GM19455 (cell line): Measurements from ENCODE around the gene IFT122.
A peak's percentile ranks its signal among the peaks of the same experiment; 100 is the strongest.
"Not testable (repeated sequence)": the region's sequence is repeated elsewhere in the genome, so short reads cannot be mapped to it uniquely, and the experiment has no call there.

ENCODE experiments used
- ATAC-seq: cut with Tn5 transposase; IDR thresholded peaks from one replicate; pipeline ENCODE4 v1.9.1; 2021; ENCODE audit not compliant: unreplicated experiment

IFT122 gene

DNA sequence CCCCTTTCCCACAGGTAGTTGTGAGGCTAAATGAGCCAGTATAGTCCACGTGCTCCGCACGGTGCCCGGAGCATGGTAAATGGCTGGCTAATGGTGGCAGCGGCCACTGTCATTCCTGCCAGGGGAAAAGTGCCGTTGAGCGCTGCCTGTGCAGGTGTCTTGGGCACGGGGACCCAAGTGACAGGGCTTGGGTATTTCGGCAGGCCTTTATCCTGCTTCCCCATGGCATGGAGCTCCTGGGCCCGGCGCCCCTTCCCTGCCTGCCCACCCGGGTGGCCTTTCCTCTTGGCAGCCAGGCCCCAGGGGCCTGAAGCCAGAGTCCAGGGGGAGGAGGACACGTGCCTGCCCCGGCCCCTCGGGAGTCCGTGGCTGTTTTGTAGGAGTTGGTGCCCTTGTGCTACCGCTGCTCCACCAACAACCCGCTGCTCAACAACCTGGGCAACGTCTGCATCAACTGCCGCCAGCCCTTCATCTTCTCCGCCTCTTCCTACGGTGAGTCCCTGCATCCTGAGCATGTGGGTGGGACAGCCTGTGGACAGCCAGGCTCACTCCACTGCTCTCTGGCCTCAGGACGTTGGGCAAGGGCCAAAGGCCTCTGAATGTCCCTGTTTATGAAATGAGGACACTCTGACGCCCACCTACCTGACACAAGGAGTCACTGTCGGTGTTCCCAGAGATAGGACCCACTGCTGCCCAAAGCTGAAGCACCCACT, 75.2 kb downstream of the IFT122 start:
- ATAC-seq, result not testable (repeated sequence)

- not testable (repeated sequence) for ATAC-seq
These were observed 75.9 kb downstream of the IFT122 start for GRCh38 chr3:129515821-129516432.

DNA sequence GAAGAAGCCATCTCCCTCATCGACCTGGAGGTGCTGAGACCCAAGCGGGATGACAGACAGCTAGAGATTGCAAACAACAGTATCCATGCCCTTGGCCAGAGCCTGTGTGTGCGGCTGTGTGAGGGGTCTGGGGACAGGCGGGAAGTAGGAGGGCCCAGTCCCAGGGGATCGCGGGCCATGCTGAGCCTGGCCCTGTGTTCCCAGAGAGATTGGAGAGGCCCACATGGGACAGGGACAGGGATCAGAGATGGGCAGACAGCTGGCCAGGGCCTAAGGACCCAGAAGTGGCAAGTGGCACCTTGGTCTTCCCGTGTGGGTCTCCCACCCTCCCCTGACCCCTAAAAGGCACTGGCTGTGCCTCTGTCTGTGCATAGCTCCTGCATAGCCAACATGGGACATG, 77.5 kb downstream of the IFT122 start:
- no peak for ATAC-seq

GRCh38 chr3:129518038-129518561, 78.1 kb downstream of the IFT122 start:
- ATAC-seq, result no peak

- no peak for ATAC-seq
These were observed 78.6 kb downstream of the IFT122 start for GRCh38 chr3:129518581-129518980.

DNA sequence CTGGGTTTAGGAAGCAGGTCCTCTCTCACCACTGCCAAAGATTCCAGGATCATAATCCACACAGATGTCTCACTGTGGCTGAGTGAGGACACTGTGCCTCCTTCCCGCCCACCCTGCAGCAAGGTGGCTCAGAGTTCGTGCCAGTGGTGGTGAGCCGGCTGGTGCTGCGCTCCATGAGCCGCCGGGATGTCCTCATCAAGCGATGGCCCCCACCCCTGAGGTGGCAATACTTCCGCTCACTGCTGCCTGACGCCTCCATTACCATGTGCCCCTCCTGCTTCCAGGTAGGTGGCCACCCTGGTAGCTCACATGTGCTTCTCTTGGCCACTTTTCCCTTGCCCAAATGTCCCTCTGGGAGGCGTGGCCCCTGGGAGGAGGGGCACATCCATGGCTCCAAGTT, 79.4 kb downstream of the IFT122 start:
- ATAC-seq, result no peak

DNA sequence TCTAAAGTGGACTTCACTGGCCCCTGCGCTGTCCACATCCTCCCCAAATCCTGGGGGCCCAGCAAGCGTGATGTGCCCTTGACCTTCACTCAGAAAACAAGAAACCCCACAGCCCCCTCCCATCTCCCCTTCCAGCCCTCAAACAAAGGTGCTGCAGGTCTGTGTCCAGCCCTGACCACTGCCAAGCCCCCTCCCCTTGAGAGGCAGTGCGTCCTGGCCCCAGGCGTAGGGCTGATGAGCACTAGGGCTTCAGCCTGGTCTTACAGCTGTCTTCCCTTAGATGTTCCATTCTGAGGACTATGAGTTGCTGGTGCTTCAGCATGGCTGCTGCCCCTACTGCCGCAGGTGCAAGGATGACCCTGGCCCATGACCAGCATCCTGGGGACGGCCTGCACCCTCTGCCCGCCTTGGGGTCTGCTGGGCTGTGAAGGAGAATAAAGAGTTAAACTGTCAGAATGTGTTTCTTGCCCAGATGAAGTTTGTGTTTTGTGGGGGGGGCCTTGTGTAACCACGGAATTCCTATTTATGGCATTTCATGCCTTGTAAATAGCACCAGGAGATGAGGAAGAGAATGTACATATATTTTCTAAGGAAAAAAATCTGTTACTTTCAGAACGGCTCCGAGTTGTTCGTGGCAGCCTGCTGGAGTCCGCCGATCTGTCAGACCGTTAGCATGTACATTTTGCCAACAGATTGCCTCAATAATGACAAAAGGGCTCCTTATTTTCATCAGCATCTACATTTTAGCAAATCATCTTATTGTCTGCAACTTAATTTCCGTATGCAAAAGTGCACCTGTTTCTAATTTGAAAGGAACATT, 80.1 kb downstream of the IFT122 start:
- ATAC-seq, result no peak

DNA sequence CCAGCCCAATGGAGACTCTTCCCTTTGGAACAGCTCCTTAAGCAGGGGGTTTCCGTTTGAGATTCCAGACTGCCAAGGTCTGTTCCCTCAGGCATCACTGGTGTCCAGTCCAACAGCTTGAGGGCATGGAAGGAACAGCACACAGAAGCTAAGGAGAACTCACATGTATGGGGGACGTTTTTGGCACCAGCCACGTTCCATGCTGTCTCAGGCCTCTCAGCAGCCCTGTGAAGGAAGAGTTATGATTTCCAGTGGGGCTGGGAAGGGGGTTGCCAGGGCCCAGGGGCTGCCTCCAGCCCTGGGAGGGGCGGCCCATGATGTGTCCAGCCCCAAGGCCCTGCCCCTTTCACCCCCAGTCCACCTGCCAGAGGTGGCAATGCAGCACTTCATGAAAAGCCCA, 80.9 kb downstream of the IFT122 start:
- ATAC-seq, result no peak

DNA sequence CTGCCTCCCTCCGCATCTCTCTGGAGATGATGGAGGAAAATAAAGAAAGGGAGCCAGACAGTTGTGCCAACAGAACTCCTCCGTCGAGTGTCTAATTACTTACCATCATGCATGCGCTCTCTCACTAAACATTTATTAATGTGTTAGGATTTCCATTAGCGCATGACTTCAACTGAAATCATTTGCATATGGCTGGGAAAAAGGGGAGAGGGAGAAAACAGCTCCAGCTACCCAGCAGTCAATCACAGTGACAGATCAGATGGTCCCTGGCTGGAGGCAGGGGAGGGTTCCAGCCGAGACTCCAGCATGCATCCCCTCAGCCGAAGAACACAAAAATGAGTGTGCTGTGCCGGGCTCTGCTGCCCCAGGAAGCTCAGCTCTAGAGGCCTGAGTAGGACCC, 81.6 kb downstream of the IFT122 start:
- no peak for ATAC-seq

DNA sequence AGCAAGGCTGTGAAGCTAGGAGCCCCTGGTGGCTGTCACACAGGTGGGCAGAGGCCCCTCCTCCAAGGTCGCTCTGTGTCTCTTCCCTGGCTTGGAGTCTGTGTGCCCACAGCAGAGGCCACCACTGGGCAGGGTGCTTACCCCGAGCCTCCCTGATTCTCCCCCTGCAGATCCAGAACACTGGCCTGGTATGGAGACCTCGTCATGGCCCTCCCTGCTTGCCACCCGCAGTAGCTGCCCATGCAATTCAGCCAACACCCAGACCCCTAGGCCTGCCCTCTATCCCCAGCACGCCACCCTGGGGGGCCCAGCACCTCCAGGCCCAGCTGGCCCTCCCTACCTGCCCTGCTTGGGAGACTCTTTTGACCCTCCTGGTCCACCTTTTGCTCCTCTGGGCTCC, 82.9 kb downstream of the IFT122 start:
- no peak for ATAC-seq

DNA sequence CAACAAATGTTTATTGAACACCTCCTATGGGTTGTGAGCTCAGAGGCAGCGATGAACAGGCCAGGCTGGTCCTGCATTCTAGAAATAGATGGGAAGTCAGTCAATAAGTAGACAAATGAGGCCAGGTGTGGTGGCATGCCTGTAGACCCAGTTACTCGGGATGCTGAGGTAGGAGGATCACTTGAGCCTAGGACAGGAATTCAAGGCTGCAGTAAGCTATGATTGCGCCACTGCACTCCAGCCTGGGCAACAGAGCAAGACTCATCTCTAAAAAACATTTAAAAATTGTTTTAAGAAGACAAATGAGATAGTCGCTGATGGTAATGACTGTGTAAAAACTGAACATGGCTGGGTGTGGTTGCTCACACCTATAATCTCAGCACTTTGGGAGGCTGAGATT, 84.1 kb downstream of the IFT122 start:
- ATAC-seq, result no peak

- ATAC-seq, result no peak
These were observed 85.4 kb downstream of the IFT122 start for GRCh38 chr3:129525341-129525968.

DNA sequence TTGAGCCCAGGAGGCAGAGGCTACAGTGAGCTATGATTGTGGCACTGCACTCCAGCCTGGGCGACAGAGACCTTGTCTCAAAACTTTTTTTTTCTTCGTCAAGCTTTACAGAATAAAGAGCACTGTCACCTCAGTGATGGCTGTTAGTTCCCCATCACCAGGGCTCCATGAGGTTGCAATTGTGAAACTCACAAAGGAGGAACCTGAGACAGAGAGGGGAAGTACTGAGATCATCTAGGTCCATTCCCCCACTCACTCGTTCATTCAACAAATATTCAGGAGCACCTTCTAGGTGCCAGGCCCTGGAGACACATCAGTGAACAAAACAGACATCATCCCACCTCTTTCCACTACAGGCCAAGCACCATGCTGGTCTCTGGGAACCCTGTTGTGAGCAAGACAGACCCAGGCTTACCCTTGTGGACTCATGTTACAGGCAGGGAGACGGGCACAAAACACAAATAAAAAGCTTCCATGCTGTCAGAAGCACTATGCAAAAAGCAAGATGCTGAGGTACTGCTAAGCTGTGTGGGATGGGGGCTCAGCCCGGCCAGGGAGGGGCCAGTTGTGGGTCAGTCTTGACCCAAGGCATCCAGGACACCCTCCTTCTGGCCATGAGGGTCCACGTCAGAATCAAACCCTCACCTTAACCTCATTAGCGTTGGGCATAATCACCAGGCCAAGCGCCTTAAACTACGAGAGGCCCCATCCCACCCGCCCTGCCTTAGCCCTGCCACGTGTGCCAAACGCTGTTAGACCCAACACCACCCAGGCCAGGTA, 86.3 kb downstream of the IFT122 start:
- ATAC-seq, result peak; percentile 74

- ATAC-seq, result no peak
These were observed 87.2 kb downstream of the IFT122 start for GRCh38 chr3:129527262-129527661.

- no peak for ATAC-seq
These were observed 88.6 kb downstream of the IFT122 start, which contains the start of gene RHO for GRCh38 chr3:129528589-129529100. Gene RHO, plus strand, starts transcription at chr3:129528639. Its CDS starts 95 bp downstream, at chr3:129528734.

DNA sequence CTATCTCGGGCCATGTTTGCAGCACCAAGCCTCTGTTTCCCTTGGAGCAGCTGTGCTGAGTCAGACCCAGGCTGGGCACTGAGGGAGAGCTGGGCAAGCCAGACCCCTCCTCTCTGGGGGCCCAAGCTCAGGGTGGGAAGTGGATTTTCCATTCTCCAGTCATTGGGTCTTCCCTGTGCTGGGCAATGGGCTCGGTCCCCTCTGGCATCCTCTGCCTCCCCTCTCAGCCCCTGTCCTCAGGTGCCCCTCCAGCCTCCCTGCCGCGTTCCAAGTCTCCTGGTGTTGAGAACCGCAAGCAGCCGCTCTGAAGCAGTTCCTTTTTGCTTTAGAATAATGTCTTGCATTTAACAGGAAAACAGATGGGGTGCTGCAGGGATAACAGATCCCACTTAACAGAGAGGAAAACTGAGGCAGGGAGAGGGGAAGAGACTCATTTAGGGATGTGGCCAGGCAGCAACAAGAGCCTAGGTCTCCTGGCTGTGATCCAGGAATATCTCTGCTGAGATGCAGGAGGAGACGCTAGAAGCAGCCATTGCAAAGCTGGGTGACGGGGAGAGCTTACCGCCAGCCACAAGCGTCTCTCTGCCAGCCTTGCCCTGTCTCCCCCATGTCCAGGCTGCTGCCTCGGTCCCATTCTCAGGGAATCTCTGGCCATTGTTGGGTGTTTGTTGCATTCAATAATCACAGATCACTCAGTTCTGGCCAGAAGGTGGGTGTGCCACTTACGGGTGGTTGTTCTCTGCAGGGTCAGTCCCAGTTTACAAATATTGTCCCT, 89.6 kb downstream of the IFT122 start:
- ATAC-seq, result no peak

DNA sequence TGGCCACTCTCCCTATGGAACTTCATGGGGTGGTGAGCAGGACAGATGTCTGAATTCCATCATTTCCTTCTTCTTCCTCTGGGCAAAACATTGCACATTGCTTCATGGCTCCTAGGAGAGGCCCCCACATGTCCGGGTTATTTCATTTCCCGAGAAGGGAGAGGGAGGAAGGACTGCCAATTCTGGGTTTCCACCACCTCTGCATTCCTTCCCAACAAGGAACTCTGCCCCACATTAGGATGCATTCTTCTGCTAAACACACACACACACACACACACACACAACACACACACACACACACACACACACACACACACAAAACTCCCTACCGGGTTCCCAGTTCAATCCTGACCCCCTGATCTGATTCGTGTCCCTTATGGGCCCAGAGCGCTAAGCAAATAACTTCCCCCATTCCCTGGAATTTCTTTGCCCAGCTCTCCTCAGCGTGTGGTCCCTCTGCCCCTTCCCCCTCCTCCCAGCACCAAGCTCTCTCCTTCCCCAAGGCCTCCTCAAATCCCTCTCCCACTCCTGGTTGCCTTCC, 90.3 kb downstream of the IFT122 start:
- no peak for ATAC-seq

DNA sequence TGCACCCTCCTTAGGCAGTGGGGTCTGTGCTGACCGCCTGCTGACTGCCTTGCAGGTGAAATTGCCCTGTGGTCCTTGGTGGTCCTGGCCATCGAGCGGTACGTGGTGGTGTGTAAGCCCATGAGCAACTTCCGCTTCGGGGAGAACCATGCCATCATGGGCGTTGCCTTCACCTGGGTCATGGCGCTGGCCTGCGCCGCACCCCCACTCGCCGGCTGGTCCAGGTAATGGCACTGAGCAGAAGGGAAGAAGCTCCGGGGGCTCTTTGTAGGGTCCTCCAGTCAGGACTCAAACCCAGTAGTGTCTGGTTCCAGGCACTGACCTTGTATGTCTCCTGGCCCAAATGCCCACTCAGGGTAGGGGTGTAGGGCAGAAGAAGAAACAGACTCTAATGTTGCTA, 90.8 kb downstream of the IFT122 start:
- no peak for ATAC-seq

- ATAC-seq, result no peak
These were observed 91.7 kb downstream of the IFT122 start for GRCh38 chr3:129531699-129532098.
